HK-2 (cell line): ENCODE measurements around the gene FCHO1.
"Not testable (repeated sequence)": the region's sequence is repeated elsewhere in the genome, so short reads cannot be mapped to it uniquely, and the experiment has no call there.

ENCODE experiments used
- DNase-seq: peaks from one replicate; pipeline ENCODE4 v3.0.0-alpha.2; 2018; ENCODE audit not compliant: unreplicated experiment

FCHO1 gene

DNA sequence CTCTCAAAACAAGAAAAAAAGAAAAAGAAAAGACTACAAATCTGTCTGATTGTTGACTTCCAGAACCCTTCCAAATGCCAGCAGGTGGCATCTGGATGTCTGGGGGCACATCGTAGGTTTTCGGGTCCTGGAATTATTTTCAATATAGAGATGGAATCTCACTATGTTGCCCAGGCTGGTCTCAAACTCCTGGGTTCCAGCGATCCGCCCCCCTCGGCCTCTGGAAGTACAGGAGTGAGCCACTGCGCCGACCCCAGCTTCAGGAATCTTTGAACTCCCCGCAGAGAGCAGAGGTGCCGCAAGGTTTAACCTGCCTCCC is 43.1 kb downstream of the FCHO1 start:
- no peak for DNase-seq

DNA sequence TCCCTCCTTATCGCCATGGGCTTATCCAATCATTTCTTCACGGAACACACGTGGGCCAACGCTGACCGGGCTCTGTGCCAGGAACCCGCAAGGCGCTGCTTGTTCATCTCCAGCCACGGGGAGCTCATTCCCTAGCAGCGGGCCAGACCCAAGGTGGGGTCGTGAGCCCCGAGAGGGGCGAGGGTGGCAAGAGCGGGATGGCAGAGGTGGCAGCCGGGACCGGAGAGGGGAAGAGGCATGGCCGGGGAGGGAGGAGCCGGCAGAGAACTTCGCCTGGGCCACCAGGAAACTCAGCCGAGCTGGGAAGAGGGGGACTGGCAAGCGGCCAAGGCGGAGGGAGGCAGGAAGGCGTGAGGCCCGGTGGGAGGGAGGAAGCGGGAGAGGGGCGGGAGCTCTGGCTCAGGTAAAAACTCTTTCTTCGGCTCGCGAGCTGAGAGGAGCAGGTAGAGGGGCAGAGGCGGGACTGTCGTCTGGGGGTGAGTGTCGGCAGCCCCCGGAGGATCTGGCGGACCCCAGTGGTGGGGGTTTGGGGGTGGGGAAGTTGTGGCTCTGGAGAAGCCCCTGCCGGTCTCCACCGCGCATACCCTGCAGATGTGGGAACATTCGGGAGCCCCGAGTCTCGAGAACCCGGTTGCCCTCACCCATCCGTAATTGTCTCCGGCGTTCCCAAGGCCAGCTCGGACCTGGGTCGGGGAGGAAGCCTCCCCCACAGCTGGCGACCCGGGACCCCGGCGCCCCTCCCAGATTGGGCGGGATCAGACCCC is 43.6 kb downstream of the FCHO1 start, which contains the start of gene B3GNT3:
B3GNT3 (plus strand) TSS at position 408 of the 764 bp plus-strand sequence. CDS start 12,670 bp downstream, outside the sequence.
- peak; percentile 84 for DNase-seq

DNA sequence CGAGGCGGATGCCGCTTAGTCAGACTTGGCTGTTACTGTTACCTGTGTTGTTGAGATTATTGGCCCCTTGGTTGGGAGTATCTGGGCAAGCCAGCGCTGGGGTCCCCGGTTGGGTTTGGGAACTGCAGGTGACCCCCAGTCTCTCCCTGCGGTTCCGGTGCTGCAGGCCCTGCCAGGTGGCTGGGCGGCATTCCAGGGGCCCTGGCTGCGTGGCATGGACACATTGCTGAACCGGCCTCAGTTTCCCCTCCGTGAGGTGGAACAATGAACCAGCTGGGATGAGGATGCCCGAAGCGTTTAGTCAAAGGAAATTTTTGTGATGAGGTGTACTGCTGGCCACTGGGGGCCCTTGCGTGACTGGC is 44.2 kb downstream of the FCHO1 start:
- no peak for DNase-seq

DNA sequence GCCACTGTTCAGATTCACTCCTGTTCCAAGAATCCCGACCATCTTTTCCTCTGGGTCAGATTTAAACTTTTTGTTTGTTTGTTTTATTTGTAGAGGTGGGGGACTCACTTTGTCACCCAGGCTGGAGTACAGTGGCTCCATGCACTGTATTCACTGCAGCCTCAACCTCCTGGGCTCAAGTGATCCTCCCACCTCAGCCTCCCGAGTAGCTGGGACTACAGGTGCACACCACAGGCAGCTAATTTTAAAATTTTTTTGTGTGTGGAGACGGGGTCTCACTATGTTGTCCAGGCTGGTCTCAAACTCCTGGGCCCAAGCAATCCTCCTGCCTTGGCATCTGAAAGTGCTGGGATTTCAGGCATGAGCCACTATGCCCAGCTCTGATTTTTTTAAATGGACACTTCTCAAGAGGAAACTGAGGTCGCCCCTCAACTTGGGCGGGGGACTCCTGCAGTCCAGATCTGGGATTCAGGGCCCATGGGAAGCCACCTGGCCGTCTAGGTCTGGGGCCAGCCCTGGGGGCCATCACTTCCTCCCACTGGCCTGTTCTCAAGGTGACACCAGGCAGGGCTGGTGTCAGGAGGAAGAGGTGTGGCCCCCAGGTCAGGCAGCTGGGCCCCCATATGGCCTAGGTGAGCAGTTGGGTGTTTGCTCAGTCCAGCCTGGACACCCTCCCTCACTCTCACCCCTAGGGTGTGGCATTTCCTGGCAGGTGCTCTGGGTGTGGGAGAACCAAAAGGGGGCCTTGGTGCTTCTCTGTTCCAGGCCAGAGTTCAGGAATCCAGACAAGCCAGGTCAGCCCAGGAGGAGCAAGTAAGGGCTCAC is 44.9 kb downstream of the FCHO1 start:
- DNase-seq = no peak

DNA sequence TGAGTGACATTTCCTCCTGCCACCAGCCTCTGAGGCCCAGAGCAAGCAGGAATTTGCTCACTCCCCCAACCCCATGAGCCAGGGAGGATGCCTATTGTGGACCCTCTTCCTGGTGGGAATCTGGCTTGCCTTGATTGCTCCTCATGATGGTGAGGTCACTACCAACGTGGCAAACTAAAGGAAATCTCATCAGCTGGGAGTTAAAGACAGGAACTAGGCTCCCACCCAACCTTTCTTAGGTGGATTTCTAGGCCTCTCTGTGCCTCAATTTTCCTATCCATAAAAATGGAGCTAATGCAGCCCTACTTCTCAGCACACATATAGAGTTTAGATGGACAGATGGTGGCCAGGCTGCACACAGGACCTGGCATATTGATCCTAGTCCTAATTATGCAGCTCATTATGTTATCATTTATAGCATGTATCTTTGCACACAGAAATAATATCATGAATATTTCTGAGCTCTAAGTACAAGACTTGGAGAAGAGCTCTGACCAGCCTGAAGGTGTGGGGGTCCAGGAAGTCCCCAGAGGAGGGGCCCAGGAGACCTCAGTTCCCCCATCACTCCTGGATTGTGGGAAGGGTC is 45.7 kb downstream of the FCHO1 start:
- no peak for DNase-seq

DNA sequence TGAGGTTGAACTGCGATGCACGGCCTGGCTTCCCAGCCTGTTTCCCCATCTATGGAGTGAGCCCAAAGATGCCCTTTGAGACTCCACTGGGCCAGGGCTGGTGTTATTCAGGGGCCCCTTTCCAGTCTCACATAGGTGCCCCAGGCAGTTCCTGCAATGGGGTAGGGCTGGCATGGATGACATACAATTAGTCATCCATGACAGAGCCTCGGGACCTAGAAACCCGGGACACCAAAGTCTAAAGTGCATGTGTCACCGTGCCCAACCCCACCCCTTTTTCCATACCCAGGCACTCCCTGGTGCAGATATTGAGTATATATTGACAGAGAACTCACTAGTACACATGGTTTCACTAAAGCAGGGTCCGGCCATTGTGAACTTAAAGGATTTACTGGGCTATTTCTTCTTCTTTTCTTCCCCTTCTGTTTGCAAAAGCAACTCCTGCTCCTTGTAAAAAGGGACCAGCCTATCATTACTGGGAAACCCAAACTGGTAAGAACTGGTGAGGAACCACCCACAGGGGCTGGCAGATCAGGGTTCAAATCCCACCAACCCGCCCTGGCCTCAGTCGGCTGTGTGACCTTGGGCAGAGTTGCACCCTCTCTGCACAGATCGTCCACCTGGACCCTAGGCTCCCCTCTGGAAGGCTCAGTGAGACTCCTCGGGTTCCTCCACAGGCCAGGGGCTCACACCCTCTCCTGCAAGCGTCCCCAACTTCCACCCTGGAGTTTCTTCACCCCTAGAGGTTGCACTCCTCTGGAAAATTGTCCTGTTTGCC is 46.3 kb downstream of the FCHO1 start:
- peak; percentile 70 for DNase-seq

DNA sequence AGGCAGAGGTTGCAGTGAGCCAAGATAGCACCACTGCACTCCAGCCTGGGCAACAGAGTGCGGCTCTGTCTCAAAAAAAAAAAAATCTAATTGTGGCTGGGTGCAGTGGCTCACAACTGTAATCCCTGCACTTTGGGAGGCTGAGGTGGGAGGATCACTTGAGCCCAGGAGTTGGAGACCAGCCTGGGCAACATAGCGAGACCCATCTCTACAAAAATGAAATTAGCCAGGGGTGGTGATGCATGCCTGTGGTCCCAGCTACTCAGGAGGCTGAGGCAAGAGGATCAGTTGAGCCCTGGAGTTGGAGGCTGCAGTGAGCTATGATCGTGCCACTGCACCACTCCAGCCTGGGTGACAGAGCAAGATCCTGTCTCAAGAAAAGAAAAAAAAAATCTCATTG is 47.3 kb downstream of the FCHO1 start:
- DNase-seq = not testable (repeated sequence)

DNA sequence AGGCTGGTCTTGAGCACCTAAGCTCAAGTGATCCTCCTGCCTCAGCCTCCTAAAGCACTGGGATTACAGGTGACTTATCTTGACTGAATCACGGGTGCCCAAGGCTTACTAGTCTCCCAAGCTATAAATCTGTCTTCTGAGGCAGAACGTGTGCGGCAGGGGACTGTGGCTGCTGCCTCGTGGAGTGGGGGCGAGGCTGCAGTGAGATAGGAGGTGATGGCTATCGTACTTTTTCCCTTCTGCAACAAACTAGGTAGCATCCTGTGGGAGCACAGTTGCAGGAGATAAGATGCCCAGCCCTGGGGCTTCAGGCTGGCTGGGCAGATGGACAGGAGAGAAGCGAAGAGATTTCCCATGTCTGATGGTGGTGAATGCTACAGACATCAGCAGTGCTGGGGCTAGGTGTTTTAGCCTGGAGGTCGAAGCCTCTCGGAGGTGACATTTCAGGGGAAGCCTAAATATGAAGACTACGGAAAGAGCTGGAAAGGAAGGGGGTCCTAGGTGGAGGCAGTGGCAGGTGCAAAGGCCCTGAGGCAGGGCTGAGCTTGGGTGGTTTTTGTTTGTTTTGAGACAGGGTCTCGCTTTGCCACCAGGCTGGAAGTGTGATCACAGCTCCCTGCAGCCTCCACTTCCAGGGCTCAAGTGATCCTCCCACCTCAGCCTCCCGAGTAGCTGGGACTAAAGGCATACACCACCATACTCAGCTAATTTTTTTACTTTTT is 51.0 kb downstream of the FCHO1 start:
- DNase-seq = no peak

DNA sequence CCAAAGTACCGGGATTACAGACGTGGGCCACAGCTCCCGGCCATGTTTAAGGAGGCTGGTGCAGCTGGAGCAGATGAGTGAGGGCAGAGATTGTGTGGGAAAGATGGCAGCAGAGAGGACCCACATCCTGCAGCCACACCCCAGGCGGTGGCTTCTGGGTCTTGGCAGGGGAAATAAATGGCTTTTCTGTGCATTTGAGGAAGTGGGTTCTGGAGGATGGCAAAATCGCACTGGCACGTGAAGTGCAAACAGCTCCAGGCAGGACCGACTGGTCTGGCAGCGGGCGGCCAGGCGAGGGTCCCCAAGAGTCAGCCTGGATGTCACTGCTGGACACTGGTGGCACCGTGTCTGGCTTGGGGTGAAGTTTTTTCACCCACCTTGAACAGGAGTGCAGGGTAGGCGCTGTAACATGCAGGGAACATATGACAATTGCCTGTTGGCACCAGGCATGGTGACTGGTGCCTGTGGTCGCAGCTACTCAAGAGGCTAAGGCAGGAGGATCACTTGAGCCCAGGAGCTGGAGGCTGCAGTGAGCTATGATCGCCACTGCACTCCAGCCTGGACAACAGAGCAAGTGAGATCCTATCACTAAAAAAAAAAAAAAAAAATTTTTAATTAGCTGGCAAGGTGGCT is 52.1 kb downstream of the FCHO1 start:
- no peak for DNase-seq

DNA sequence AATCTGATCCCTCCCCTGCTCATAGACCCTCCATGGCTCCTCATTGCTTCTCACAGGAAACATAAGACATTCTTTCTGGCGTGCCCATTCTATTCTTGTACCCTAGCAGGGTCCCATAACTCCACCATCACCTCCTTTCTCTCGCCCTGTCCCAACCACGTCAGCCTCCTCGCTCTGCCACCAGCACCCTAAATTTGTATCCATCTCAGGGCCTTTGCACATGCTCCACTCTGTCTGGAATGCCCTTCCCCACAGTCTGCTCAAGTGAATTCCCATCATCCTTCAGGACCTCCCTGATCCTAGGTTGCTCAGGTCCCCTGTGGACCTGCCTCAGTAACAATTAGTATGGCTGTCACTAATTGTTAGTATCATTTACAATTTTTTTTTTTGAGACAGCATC is 54.1 kb downstream of the FCHO1 start:
- DNase-seq = no peak

DNA sequence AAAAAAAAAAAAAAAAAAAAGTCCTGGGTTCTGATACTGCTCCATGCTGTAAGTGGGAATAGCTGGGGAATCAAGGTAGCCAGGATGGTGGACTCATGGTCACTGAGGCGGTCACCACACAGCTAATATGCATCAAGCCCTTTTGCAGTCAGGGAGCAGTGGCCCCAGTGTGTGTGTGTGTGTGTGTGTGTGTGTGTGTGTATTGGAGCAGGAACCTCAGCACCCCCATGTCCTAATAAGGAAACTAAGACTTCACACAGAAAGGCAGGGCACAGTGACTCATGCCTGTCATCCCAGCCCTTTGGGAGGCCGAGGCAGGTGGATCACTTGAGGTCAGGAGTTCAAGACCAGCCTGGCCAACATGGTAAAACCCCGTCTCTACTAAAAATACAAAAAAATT is 55.7 kb downstream of the FCHO1 start:
- peak; percentile 22 for DNase-seq

DNA sequence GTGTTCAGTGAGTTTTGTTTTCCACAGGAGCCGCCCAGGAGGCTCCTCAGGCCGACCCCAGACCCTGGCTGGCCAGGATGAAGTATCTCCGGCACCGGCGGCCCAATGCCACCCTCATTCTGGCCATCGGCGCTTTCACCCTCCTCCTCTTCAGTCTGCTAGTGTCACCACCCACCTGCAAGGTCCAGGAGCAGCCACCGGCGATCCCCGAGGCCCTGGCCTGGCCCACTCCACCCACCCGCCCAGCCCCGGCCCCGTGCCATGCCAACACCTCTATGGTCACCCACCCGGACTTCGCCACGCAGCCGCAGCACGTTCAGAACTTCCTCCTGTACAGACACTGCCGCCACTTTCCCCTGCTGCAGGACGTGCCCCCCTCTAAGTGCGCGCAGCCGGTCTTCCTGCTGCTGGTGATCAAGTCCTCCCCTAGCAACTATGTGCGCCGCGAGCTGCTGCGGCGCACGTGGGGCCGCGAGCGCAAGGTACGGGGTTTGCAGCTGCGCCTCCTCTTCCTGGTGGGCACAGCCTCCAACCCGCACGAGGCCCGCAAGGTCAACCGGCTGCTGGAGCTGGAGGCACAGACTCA is 56.5 kb downstream of the FCHO1 start:
- DNase-seq = no peak

DNA sequence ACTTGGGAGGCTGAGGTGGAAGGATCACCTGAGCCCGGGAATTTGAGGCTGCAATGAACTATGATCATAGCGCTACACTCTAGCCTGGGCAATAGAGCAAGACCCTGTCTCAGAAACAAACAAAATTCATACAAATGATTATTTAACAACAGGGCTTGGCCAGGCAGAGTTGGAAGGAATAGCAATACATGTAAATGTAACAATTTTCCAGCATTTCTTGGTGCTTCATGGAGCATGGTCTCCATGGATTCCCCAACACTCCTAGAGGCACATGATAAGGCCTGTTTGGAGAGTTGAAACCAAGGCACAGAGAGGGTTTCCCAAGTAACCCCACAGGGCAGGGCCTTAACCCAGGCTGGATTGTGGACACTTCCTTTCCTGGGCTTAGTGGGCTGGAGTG is 59.8 kb downstream of the FCHO1 start:
- DNase-seq = no peak

DNA sequence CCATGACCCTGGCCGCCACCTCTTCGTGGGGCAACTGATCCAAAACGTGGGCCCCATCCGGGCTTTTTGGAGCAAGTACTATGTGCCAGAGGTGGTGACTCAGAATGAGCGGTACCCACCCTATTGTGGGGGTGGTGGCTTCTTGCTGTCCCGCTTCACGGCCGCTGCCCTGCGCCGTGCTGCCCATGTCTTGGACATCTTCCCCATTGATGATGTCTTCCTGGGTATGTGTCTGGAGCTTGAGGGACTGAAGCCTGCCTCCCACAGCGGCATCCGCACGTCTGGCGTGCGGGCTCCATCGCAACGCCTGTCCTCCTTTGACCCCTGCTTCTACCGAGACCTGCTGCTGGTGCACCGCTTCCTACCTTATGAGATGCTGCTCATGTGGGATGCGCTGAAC is 60.4 kb downstream of the FCHO1 start:
- no peak for DNase-seq

DNA sequence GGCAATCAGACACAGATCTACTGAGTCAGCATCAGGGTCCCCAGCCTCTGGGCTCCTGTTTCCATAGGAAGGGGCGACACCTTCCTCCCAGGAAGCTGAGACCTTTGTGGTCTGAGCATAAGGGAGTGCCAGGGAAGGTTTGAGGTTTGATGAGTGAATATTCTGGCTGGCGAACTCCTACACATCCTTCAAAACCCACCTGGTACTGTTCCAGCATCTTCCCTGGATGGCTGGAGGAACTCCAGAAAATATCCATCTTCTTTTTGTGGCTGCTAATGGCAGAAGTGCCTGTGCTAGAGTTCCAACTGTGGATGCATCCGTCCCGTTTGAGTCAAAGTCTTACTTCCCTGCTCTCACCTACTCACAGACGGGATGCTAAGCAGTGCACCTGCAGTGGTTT is 60.8 kb downstream of the FCHO1 start:
- DNase-seq = no peak

DNA sequence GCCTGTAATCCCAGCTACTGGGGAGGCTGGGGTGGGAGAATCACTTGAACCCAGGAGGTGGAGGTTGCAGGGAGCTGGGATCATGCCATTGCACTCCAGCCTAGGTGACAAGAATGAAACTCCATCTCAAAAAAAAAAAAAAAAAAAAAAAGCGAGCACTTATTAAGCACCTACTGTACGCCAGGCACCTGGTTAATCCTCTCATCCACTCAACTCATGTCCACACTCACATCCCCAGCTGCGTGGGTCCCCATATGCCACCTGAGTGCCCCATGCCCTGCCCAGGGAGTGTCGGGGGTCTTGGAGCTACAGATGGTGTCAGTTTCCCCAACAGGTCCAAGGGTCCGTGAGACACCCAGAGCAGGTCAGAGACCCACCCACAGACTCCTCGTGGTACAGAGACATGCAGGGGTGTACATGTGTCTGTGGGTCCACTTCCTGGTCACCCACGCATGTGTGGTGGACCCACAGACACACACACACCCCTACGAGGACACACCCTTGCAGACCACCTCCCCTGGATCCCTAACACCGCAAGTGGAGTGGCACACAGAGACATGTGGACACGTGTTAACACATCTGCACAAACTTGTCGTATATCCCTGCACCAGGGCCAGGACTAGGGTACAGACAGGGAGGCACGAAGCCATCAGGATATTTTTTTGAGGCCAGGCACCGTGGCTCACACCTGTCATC is 66.5 kb downstream of the FCHO1 start:
- no peak for DNase-seq

DNA sequence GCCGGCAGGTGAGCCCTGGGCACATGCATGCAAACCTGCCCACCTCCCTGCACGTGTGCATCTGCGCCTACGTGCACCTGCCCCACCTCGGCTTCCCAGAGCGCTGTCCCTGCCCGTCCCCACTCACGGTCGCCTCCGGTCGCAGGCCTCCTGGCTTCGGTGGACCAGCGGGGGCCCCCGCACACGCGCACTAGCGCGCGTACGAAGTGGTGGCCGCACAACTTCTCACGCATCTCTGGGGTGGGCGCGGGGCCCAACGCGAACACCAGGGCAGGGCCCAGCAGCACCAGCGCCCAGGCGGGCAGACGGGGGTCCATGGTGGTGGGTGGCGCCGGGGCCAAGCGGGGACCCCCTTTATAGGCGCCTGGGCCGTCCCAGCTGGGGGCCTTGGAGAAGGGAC is 69.9 kb downstream of the FCHO1 start, which contains the start of gene INSL3:
INSL3 (minus strand) TSS at position 330 of the 400 bp plus-strand sequence; CDS start at position 317, 13 bp downstream.
- DNase-seq = no peak

DNA sequence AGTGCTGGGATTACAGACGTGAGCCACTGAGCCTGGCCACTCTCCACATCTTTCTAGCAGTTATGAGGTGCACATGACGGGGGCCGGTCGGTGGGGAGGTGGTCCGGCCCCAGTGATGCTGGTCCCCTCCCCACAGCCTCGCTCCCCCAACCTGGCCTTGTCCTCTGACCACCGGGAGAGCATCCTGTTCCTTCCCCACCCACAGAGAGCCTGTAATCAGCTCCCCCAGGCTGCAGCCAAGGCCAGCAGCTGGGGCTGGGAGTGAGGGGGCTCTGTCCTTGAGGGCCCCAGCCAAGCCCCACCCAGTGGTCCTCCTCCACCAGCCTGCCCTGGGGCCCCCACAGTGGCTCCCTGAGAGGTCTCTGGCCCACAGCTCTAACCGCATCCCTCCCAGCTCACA is 73.1 kb downstream of the FCHO1 start:
- DNase-seq = no peak

DNA sequence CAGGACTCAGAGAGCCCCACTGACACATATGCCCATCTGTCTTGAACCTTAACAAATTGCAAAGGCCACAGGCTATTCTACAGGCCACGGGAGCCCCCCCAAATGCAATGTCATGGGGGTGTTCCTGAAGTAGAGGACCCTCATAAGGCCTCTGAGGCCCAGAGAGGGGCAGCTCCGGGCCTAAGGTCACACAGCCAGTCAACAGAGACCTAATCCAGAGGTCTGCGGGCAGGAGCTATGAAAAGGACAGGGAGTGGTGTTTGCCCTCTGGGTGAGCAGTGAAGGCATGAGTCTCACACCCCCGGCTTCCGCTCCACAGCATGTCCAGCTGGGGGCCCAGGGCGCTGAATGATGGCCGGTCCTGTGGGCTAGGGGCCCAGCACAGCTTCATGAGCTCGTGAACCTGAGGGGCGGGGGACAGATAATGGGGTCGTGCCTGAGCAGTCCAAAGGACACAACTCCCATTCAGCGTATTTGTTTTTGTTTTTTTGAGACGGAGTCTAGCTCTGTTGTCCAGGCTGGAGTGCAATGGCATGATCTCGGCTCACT is 75.3 kb downstream of the FCHO1 start:
- no peak for DNase-seq
